Kidney (tissue), 14 donors: ENCODE data around the gene CNIH3. TPM values are rescaled to one million over a fixed set of nuclear protein-coding genes. Genes with fewer than 3 reads are reported as not detected.

Experiments
- DNase-seq, 5 donors: peaks; one replicate each; pipeline ENCODE4 v3.0.0-alpha.2; 2013 to 2020
- FAIRE-seq: peaks from 2 replicates; lab custom pipeline; 2012; peaks lifted over from hg19 to GRCh38; lab: Jason Lieb, UNC
- H3K27ac ChIP-seq, 2 donors: one replicate each; pipeline ENCODE4 v1.7.0; 2013; ENCODE audit warnings: low read depth in 2 of 2, low read length in 2 of 2, inconsistent platforms in 1 of 2
- H3K27me3 ChIP-seq: one replicate; pipeline ENCODE4 v1.7.1; 2013; ENCODE audit warnings: low read length, inconsistent platforms; ENCODE audit not compliant: control insufficient read depth, insufficient read depth
- H3K36me3 ChIP-seq, 3 donors: one replicate each; pipeline versions ENCODE4 v1.7.0 to v1.7.1; 2013; ENCODE audit warnings: low read length in 3 of 3, control low read depth in 1 of 3, inconsistent platforms in 1 of 3; ENCODE audit not compliant: insufficient read depth in 3 of 3, control insufficient read depth in 2 of 3
- H3K4me1 ChIP-seq, 3 donors: one replicate each; pipeline versions ENCODE4 v1.7.0 to v1.7.1; 2013; ENCODE audit warnings: low read length in 3 of 3, inconsistent platforms in 1 of 3, low read depth in 1 of 3; ENCODE audit not compliant: control insufficient read depth in 2 of 3, insufficient read depth in 2 of 3
- H3K4me3 ChIP-seq, 3 donors: one replicate each; pipeline versions ENCODE4 v1.7.0 to v1.8.1; 2013; ENCODE audit warnings: low read length in 3 of 3, control low read depth in 1 of 3, inconsistent platforms in 1 of 3
- H3K9ac ChIP-seq, 3 donors: one replicate each; pipeline versions ENCODE4 v1.7.0 to v1.7.1; 2013; ENCODE audit warnings: low read length in 3 of 3, control low read depth in 1 of 3, inconsistent platforms in 1 of 3
- H3K9me3 ChIP-seq, 3 donors: one replicate each; pipeline versions ENCODE4 v1.7.0 to v1.7.1; 2013; ENCODE audit warnings: low read length in 3 of 3, control low read depth in 1 of 3, inconsistent platforms in 1 of 3; ENCODE audit not compliant: control insufficient read depth in 2 of 3, insufficient read depth in 1 of 3
- intact Hi-C: fragments of 100-400 bp; cut with DNase I; formaldehyde crosslinking; loops from one replicate; pipeline ENCODE4 v1.11.1; 2022
- polyA plus RNA-seq: library from polyadenylated mRNA; stranded (reverse); fragments of 350-450 nt; fragmentation: Illumina TruSeq; extraction: RNeasy Lipid Tissue Mini Kit (QIAGEN cat#74804); gene quantifications from one replicate; pipeline ENCODE4 v1.2.3, GENCODE V29; 2014; ENCODE audit warnings: low read depth, low replicate concordance; ENCODE audit not compliant: insufficient read depth
- total RNA-seq: library from RNA; stranded (reverse); fragmentation: NEBNext Ultra II Directional; extraction: Animal tissue kit (Norgen Biotek cat#: 25700); gene quantifications from one replicate; pipeline ENCODE4 v1.2.1, GENCODE V29; 2021
- TF ChIP-seq, protein P1 (sequence below): IDR thresholded peaks from 3 replicates; pipeline ENCODE4 v1.5.1; 2012; ENCODE audit warnings: mild to moderate bottlenecking, moderate library complexity, borderline replicate concordance; ENCODE audit not compliant: insufficient read depth; ENCODE audit errors: extremely low read depth
- donor health status: control.
- donor health status: control.
- donor health status: control.
- donor health status: control.
- donor health status: control.
- donor health status: DM: yes; HTN: yes; CAD: no.
- donor health status: Normal renal cell carcinoma (clear cell type).

CNIH3 gene
- total and polyA plus RNA-seq, 2 donors from 2014 or later, result 4.3 to 7.6 TPM

- TF ChIP-seq, protein P1, sequence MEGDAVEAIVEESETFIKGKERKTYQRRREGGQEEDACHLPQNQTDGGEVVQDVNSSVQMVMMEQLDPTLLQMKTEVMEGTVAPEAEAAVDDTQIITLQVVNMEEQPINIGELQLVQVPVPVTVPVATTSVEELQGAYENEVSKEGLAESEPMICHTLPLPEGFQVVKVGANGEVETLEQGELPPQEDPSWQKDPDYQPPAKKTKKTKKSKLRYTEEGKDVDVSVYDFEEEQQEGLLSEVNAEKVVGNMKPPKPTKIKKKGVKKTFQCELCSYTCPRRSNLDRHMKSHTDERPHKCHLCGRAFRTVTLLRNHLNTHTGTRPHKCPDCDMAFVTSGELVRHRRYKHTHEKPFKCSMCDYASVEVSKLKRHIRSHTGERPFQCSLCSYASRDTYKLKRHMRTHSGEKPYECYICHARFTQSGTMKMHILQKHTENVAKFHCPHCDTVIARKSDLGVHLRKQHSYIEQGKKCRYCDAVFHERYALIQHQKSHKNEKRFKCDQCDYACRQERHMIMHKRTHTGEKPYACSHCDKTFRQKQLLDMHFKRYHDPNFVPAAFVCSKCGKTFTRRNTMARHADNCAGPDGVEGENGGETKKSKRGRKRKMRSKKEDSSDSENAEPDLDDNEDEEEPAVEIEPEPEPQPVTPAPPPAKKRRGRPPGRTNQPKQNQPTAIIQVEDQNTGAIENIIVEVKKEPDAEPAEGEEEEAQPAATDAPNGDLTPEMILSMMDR, result no peak
- intact Hi-C loops, result no loop called here
- no peak for FAIRE-seq
- Histone ChIP-seq H3K36me3 (no peaks in the 10 kb centered on the region), H3K27me3 (no peaks in the 10 kb centered on the region), H3K4me1 (no peaks in the 10 kb centered on the region), H3K9ac (no peak overlapping the region), H3K27ac (no peak overlapping the region), H3K9me3 (peaks cover 0 to 6% (median 0%) of the 10 kb centered on the region in 3 donors), H3K4me3 (no peak overlapping the region)
- no peak for DNase-seq
These were observed 73.3 kb downstream of the CNIH3 start for GRCh38 chr1:224689374-224689773.

- Histone ChIP-seq H3K27me3 (no peaks in the 10 kb centered on the region), H3K9ac (no peak overlapping the region), H3K9me3 (peaks cover 0 to 6% (median 0%) of the 10 kb centered on the region in 3 donors), H3K4me3 (no peak overlapping the region), H3K27ac (no peak overlapping the region), H3K36me3 (no peaks in the 10 kb centered on the region), H3K4me1 (no peaks in the 10 kb centered on the region)
- TF ChIP-seq, protein P1, result no peak
- intact Hi-C loops, result no loop called here
- FAIRE-seq, result no peak
- DNase-seq, result no peak
These were observed 74.5 kb downstream of the CNIH3 start for GRCh38 chr1:224690576-224690975.

DNA sequence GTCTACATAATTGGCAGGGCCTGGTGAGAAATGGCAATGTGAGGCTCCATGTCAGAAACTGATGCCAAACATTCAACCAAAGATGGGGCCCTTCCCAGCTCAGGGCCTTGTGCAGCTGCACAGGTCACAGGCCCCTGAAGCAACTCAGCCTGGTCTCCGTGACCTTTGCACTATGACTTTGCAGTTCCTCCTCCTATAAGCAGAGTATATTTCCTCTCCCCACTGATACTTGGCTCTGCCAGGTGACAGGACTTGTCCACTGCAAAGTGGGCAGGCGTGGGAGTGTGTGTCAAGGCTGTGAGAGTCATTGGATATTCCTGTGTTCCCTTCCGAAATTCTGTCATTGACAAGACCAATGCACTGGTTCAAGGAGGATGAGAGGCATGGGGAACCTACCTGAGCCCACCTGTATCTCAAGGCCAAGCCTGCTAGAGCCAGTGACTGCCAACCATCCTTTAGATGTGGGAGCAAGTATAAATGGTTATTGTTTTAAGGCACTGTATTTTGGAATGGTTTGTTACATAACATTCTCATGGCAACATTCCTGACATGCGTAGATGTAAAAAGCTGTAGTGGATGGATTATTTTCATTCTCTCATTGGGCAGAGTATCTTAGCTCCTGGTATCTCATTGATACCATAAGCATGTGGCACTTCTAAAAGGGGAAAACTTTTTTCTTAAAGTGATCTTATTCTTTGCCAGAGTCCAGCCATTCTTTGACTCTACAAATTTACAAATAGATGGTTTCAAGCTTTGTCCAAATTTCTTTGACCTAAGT is 75.2 kb downstream of the CNIH3 start:
- Histone ChIP-seq H3K27ac (no peak overlapping the region), H3K27me3 (no peaks in the 10 kb centered on the region), H3K4me3 (no peak overlapping the region), H3K9me3 (peaks cover 0 to 6% (median 0%) of the 10 kb centered on the region in 3 donors), H3K4me1 (no peaks in the 10 kb centered on the region), H3K36me3 (no peaks in the 10 kb centered on the region), H3K9ac (no peak overlapping the region)
- FAIRE-seq (no peak), DNase-seq (no peak)
- intact Hi-C loops, result no loop called here
- TF ChIP-seq, protein P1, result no peak
